GM21360 (cell line): ENCODE results near the gene FILIP1.
A peak's percentile ranks its signal among the peaks of the same experiment; 100 is the strongest.

Experiments used
- ATAC-seq: cut with Tn5 transposase; IDR thresholded peaks from one replicate; pipeline ENCODE4 v1.9.1; 2021; ENCODE audit warnings: mild to moderate bottlenecking, moderate library complexity; ENCODE audit not compliant: unreplicated experiment

Gene FILIP1

GRCh38 chr6:75301537-75301936 lies 192.1 kb downstream of the FILIP1 start:
- no peak for ATAC-seq

DNA sequence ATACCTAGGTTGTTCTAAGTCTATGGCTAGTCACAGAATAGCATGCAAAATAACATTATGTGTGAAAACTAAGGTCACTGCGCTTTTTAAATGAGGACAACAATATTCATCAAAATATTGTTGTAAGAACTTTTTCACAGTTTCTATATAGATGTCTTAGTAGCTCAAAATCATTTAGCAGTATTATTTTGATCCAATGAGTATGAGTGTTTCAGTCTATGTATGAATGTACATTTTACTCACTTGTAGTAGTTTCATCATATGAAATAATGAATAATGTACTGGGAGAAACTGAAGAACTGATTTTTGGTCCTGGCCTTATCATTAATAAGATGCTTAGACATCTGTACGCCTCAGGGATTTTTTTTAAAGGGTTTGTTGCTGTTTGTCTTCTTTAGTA lies 192.5 kb downstream of the FILIP1 start:
- no peak for ATAC-seq

GRCh38 chr6:75300531-75300855 lies 193.1 kb downstream of the FILIP1 start:
- ATAC-seq: no peak

- no peak for ATAC-seq
Measured at GRCh38 chr6:75299801-75300530, 193.6 kb downstream of the FILIP1 start.

DNA sequence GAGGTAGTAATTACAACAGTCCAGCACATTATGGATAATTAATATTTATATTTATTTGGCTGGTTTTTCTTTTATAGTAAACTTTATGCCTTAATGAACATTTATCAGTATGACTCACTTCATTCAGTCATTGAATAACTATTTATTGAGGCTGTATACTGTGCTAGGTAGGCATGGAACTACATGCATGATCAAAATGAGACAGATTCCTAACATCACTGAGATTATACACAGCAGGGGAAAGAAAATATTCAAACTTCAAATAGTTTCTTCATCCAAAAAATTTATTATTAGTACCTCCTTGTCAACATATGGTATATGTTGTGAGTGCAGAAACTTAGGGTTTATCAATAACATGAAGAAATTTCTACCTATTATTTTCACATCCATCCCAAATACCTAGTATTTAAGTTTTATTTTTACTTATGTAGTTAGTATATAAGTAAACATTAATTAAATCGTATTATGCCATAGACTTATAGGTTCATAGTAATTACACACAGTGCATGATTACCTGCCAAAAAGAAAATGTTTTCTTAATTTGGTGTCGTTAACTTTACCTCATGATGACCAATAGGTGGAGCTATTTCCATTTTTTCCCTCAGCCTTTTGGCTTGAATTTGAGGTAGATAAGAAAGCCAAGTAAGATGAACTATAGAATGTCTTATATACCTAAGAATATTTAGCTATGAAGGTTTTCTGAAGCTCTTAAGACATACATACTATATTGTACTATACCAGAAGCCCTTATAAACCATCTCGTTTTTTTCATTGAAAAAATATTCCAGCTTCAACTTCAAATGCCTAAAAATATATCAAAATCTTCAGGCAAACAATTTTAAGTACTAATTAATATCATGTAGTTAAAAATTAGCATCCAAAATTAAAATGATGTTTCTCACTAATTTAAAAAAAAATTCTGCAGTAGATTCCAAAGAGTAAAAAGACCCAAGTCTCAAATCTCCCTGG lies 196.5 kb downstream of the FILIP1 start:
- ATAC-seq: peak; percentile 70

DNA sequence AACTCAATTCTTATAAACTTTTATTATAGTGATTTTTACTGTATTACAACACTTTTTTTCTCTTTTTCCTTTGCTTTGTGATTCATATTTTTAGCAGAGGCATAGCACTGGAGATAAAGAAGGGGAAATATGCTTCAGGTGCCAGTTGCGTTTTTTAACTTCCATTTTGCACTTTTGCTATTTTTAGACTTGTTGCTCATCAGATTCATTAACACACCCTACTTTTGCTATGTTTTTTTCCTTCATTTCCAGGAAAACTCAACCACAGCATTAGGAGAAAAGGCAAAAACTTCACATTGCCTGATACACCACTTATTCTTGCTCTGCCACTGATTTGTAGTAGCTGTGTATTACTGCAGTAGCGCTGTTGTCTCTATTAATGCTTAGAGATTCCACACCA lies 201.0 kb downstream of the FILIP1 start:
- no peak for ATAC-seq

DNA sequence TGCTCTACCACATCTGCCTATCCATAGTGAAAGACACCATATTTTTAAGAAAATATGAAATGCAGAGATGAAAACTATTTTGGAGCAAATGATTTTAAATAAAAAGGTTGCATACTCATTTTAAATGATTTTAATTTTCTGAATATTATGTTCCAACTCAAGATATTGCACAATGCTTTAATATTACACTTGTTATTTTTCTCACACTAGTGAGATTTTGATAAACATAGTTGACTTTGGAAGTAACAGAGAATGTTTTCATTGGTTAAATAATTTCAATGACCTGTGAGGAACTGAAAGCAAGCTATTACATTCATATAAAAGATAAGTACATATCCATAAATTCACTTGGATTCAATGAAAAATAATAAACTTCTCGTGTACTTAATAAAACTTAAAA lies 201.9 kb downstream of the FILIP1 start:
- ATAC-seq: no peak

DNA sequence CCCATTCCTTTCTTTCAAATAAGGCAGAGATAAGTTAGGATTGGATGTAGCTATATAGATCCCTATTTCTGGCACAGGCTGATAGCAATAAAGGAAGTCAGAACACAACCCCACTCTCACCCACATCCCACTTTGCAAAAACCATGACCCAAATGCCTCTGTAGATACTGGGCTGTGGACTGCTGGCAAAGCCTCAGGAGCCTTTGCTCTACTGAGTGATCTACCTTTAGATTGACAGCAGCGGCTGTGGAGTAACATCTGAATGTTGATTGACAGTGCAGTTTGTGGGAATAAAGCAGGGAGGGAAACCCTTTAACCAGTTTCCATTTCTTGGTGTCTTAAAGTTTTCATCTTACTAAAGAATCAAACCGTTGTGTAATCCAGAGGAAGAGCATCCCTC lies 202.3 kb downstream of the FILIP1 start:
- no peak for ATAC-seq

- no peak for ATAC-seq
Measured at GRCh38 chr6:75290136-75290945, 203.3 kb downstream of the FILIP1 start.

DNA sequence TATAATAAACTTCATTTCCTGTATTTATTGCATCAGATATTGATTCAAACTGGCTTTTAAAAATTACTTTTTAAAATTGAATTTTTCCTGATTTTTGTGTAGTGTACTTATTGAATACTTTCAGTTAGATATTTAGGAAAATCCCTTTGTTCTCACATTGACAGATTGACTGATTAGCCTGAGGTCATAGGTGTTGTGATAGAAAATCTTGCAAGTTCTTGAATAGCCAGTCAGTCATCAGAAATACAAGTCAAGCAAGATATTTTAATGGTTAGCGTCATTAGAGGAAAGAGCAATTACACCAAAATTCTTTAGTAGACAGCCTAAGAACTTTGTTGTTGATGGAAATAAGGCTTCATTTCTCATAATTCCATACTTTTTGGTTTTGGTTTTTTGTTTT lies 205.6 kb downstream of the FILIP1 start:
- no peak for ATAC-seq

DNA sequence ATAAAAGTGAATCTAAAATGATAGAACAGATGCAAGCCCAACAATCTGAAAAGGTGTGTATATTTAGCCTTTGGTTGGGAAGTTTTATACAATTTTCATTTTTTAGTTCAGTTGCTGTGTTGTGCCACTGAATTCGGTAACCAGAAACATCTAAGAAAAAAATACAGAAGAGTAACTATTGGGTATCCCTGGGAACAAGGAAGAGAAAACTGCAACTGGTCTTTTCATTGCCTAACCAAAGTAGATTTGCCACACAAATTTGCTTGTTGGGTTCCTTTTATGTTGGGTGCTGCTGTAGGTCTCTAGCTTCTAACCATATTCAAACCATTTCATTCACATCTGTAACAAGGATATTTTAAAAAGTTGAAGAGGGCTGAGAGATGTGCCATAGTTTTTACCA lies 206.2 kb downstream of the FILIP1 start:
- no peak for ATAC-seq

GRCh38 chr6:75286955-75287354 lies 206.6 kb downstream of the FILIP1 start:
- no peak for ATAC-seq

GRCh38 chr6:75285283-75285639 lies 208.3 kb downstream of the FILIP1 start:
- no peak for ATAC-seq

GRCh38 chr6:75284632-75285282 lies 208.8 kb downstream of the FILIP1 start, which contains the start of gene TMEM30A:
TMEM30A (minus strand) TSS chr6:75284792; CDS start chr6:75284638, 154 bp downstream.
- peak; percentile 87 for ATAC-seq

GRCh38 chr6:75283907-75284631 lies 209.5 kb downstream of the FILIP1 start:
- peak; percentile 14 for ATAC-seq

- no peak for ATAC-seq
Measured at GRCh38 chr6:75282706-75283105, 210.9 kb downstream of the FILIP1 start.

GRCh38 chr6:75281653-75282052 lies 211.9 kb downstream of the FILIP1 start:
- no peak for ATAC-seq

- ATAC-seq: no peak
Measured at GRCh38 chr6:75280131-75280855, 213.3 kb downstream of the FILIP1 start.

DNA sequence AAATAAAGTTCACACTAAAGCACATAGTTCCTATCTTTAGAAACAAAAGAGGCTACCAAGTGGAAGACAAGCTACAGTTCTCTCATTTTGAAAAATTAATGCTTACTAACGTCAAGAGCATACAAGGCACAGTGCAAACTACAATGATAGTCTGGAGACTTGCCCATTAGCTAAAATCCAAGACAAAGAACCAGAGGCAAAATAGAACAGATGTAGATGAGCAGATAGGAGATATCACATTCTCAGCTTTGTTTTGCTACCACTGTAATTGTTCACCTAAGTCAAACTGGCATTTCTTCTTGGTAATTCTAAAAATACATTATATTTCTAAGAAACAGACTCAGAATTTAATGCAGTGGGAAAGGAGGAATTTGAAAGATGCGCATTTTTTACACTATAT lies 214.2 kb downstream of the FILIP1 start:
- ATAC-seq: no peak
